T-helper 1 cell (primary cell): ENCODE measurements around the gene GP5.
A peak's percentile ranks its signal among the peaks of the same experiment; 100 is the strongest.

Experiments used
- DNase-seq, 5 donors: peaks; one replicate each; pipeline ENCODE4 v3.0.0-alpha.2; 2012 to 2020
- total RNA-seq, 4 donors: gene quantifications; one replicate each; lab custom pipeline; 2026; lab: John Stamatoyannopoulos, UW

GP5 gene, protein sequence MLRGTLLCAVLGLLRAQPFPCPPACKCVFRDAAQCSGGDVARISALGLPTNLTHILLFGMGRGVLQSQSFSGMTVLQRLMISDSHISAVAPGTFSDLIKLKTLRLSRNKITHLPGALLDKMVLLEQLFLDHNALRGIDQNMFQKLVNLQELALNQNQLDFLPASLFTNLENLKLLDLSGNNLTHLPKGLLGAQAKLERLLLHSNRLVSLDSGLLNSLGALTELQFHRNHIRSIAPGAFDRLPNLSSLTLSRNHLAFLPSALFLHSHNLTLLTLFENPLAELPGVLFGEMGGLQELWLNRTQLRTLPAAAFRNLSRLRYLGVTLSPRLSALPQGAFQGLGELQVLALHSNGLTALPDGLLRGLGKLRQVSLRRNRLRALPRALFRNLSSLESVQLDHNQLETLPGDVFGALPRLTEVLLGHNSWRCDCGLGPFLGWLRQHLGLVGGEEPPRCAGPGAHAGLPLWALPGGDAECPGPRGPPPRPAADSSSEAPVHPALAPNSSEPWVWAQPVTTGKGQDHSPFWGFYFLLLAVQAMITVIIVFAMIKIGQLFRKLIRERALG
- total RNA-seq: 0.80 to 7.8 (median 2.6) reads per million in 4 donors

- no peak for DNase-seq
Measured at GRCh38 chr3:194399166-194399565, at the start of gene GP5. Gene GP5, minus strand, starts transcription at chr3:194399266. Its CDS starts 984 bp downstream, at chr3:194398282.

GRCh38 chr3:194447657-194448056 lies 48.6 kb upstream of the GP5 start:
- no peak for DNase-seq

GRCh38 chr3:194447161-194447560 lies 48.1 kb upstream of the GP5 start:
- peak in 1 of 5 donors; percentile 8 for DNase-seq

GRCh38 chr3:194446754-194447153 lies 47.7 kb upstream of the GP5 start:
- DNase-seq: no peak

DNA sequence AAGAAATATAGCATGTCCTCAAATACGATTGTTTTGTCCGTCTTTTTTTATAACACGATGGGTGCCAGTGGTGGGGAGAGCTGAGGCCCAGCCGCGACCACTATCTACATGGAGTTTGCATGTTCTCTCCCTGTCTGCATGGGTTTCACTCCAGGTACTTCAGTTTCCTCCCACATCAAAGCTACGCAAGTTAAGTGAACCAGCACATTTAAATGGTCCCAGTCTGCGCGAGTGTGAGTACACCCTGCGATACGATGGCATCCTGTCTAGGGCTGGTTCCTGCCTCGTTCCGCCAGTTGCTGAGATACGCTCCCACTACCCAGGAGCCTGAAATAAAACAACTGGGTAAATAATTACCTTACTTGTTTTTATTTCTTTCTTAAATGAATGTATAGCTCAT lies 47.1 kb upstream of the GP5 start:
- DNase-seq: no peak

GRCh38 chr3:194443901-194444300 lies 44.8 kb upstream of the GP5 start:
- DNase-seq: no peak

DNA sequence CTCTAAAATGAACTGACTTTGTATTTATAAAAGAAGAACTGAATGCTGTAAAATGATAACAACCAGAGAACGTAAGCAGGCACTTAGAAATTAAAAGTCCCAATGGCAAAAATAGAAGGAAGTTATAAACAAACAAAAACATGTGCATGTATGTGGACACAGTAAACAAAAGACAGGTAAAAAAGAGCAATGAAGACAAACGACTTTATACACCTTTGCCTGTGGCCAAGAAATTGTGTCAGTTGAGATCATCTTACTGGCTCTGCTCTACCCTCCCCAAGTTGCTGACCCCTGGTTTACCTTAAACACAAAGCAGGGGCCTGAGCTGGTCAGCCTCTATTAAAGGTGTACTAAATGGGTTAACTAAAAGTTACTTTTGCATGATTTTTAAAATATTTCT lies 41.7 kb upstream of the GP5 start:
- DNase-seq: no peak

- DNase-seq: no peak
Measured at GRCh38 chr3:194439881-194440550, 41.0 kb upstream of the GP5 start.

GRCh38 chr3:194434503-194434902 lies 35.4 kb upstream of the GP5 start:
- no peak for DNase-seq

DNA sequence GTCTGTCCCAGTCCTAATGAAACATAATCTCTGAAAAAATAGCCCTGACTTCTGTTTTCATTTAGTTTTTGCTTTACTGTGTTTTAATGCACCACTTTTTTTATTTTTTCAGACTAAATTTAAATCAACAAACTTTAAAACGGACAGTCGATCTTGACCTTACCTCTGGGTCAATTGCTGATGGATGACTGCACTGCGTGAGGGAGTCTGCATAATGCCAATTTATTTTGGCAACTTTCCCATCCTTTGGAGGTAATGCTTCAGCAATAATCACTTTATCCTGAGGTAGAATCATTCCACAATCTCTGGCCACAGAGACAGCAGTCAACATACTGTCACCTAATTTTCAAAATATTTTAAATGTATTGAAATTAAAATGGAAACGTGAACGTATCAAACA lies 32.5 kb upstream of the GP5 start:
- no peak for DNase-seq

DNA sequence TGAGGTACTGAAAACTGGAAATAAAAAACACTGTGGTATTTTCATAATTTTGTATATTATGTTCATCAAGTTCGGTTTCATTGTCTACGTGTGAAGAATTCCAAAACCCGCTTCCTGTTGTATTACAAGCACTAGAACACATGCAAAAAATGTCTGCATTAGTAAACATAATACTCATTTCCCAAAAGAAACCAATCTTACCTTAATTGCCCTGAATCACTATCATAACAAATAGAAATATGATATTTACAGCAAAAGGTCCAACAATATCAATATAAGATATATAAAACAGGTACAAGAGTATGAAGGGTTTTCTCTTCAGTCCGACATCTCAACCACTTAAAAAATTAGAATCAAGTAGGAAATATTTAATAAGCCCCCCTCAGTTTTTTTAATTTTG lies 26.3 kb upstream of the GP5 start:
- DNase-seq: no peak

GRCh38 chr3:194424953-194425352 lies 25.9 kb upstream of the GP5 start:
- DNase-seq: no peak

DNA sequence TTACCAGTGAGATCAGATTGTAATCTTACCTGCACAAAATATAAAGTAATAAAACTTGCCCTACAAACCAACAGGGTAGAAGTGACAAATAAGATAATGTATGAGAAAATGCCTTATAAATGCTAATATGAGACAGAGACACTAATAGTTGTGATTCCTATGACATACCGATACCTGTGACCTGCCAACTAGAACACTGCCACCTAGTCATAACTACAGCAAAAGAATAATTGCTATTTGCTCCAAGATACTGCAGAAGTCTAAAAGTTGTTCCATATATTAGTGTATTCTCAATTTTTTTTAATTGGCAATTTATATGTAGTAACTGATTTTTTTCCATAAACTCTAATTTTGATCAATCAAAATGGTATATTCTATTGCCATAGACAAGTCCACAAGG lies 25.3 kb upstream of the GP5 start:
- DNase-seq: no peak

- no peak for DNase-seq
Measured at GRCh38 chr3:194423317-194423716, 24.3 kb upstream of the GP5 start.

DNA sequence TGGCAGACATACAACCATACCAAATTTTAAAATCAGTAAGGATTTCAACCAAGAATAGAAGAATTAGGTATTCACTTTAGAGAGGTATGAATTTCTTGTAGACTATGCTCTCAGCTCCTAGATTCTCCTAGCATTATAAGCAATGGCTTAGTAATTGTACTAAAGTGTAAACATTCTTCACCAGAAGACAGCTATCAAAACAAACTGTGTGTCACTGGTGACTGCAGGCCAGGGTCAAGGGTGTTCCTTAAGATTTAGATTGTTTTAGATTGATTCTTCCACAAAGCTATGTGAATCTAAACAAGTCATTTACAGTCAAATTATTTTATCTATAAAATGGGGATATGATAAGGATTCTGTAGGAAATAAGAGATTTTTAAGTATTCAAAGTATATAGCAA lies 23.1 kb upstream of the GP5 start:
- DNase-seq: no peak

- DNase-seq: no peak
Measured at GRCh38 chr3:194418671-194419070, 19.6 kb upstream of the GP5 start.

GRCh38 chr3:194407423-194407822 lies 8.4 kb upstream of the GP5 start:
- no peak for DNase-seq

DNA sequence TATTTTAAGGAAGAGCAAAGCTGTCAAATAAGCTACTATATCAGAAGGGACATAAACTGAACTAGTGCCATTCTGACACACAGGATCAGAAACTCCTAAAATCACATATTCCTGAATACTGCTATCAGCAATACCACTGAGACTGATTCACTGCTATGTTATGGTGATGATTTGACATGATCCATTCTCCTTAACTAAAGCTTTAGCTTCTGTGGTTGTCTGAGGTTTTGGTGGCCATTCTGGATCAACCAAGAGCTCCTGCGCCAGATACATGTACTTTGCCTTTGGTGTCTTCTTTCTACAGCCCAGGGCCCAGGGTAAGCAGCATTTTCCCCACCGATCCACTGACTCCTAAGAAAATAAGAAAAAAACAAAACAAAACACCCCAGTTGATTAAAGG lies 6.7 kb upstream of the GP5 start:
- no peak for DNase-seq

DNA sequence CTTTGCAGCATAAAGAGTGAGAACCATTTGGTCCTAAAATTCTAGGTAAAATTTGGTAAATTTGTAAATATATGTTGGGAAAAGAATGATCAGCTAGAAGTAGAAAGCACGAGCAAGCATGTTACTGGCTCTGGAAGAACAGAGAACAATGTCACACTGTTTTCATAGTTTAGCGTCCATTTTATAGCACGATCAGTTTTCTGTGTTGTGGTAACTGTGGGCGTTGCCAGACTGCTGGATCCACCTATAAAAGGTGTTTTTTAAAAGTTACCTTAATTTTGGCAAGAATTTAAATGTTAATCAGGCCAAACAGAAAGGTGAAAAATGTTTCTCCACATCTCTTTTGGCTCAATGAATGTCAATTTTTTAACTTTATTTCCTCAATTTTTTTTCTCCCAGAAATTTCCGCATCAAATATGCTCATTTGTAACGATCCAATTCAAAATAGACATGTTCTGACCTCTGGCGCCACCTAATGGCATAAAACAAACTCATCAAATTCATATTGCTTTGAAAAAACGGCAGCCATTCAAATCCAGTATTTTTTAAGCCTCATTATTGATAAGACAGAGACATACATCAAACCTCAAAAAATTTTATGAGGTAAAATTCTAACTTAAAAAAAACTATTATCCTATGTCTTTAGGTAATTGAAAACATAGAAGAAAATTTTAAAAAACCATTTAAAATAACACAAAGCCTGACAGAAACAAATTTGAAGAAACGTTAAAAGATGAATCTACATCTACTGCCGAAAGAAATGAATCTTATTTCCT lies 5.5 kb upstream of the GP5 start:
- peak in 3 of 5 donors; percentile 13 to 50 (median 49) for DNase-seq

DNA sequence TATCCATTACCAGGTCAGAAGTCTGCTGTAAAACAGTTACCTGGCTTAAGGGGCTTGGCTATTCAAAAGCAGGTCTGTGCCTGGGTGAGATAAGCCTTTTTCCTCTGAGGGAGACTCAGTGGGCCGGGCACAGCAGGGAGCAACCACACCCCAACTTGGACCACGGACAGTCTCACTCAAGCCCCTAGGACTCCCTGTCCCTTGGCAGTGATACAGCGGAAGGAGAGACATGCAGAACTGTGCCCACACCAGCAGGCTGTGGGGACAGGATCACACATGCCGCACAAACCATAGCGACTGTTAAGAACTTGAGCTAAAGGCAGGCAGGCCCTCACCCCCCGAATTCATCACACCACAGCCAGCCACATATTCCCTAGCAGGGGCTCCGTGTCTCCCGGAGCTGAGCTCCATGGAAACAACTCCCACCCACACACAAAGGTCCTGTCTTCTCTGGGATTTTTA lies 2.8 kb upstream of the GP5 start:
- no peak for DNase-seq

- DNase-seq: no peak
Measured at GRCh38 chr3:194401346-194401745, 2.3 kb upstream of the GP5 start.

DNA sequence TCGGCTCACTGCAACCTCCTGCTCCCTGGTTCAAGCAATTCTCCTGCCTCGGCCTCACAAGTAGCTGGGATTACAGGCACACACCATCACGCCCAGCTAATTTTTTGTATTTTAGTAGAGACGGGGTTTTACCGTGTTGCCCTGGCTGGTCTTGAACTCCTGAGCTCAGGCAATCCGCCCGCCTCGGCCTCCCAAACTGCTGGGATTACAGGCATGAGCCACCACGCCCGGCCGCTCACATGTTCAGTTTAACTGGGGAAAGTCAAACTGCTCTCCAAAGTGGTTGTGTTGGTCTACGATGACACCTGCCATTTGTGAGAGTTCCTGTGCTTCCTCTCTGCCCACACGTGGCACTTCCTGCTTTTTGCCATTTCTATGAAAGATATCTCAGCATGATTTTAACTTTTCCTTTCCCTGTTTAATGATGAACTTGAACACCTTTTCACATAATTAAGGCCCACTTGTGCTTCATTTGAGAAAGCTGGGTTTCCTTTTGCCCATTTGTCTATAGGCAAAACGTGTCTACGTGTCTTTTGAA lies 877 bp upstream of the GP5 start:
- DNase-seq: no peak
